ENCODE results near the gene NTM.

Gene NTM

GRCh38 chr11:132347156-132348090, 977.0 kb downstream of the NTM start:
- Histone ChIP-seq H3K4me3 (ENCODE audit: severe bottlenecking) (no peak overlapping the region), H3K27ac (ENCODE audit: poor library complexity, severe bottlenecking) (no peak overlapping the region), H3K9me3 (ENCODE audit: severe bottlenecking) (no peaks in the 10 kb centered on the region), H3K36me3 (ENCODE audit: low read depth) (no peaks in the 10 kb centered on the region), H3K27me3 (ENCODE audit: insufficient read depth, poor library complexity, severe bottlenecking) (peaks cover 4% of the 10 kb centered on the region), H3K4me1 (ENCODE audit: insufficient read depth, poor library complexity, severe bottlenecking) (no peaks in the 10 kb centered on the region)
- ATAC-seq (ENCODE audit: low read depth) (0 out of 3 replicates have a peak, but pooled peaks have one; percentile 23), DNase-seq (ENCODE audit: low spot score) (no peak)
- TF ChIP-seq CTCF (IDR thresholded peaks at IDR 0.05; ENCODE audit: poor library complexity, severe bottlenecking), result no peak

- TF ChIP-seq CTCF (IDR thresholded peaks at IDR 0.05; ENCODE audit: poor library complexity, severe bottlenecking), result no peak
- H3K4me3 ChIP-seq (ENCODE audit: severe bottlenecking), result no peak overlapping the region
- no peaks in the 10 kb centered on the region for H3K4me1 ChIP-seq (ENCODE audit: insufficient read depth, poor library complexity, severe bottlenecking)
- H3K27ac ChIP-seq (ENCODE audit: poor library complexity, severe bottlenecking), result no peak overlapping the region
- DNase-seq (ENCODE audit: low spot score) (no peak), ATAC-seq (ENCODE audit: low read depth) (no peak)
- H3K27me3 ChIP-seq (ENCODE audit: insufficient read depth, poor library complexity, severe bottlenecking), result peaks cover 22% of the 10 kb centered on the region
- no peaks in the 10 kb centered on the region for H3K9me3 ChIP-seq (ENCODE audit: severe bottlenecking)
- H3K36me3 ChIP-seq (ENCODE audit: low read depth), result no peaks in the 10 kb centered on the region
Measured at GRCh38 chr11:132349811-132350733, 979.7 kb downstream of the NTM start.

- no peak overlapping the region for H3K27ac ChIP-seq (ENCODE audit: poor library complexity, severe bottlenecking)
- H3K4me1 ChIP-seq (ENCODE audit: insufficient read depth, poor library complexity, severe bottlenecking), result no peaks in the 10 kb centered on the region
- TF ChIP-seq CTCF (IDR thresholded peaks at IDR 0.05; ENCODE audit: poor library complexity, severe bottlenecking), result no peak
- ATAC-seq (ENCODE audit: low read depth) (no peak), DNase-seq (ENCODE audit: low spot score) (no peak)
- peaks cover 25% of the 10 kb centered on the region for H3K27me3 ChIP-seq (ENCODE audit: insufficient read depth, poor library complexity, severe bottlenecking)
- no peaks in the 10 kb centered on the region for H3K9me3 ChIP-seq (ENCODE audit: severe bottlenecking)
- no peaks in the 10 kb centered on the region for H3K36me3 ChIP-seq (ENCODE audit: low read depth)
- H3K4me3 ChIP-seq (ENCODE audit: severe bottlenecking), result no peak overlapping the region
Measured at GRCh38 chr11:132351050-132351449, 980.6 kb downstream of the NTM start.

GRCh38 chr11:132352497-132352896, 982.1 kb downstream of the NTM start:
- Histone ChIP-seq H3K9me3 (ENCODE audit: severe bottlenecking) (no peaks in the 10 kb centered on the region), H3K4me3 (ENCODE audit: severe bottlenecking) (no peak overlapping the region), H3K27ac (ENCODE audit: poor library complexity, severe bottlenecking) (no peak overlapping the region), H3K4me1 (ENCODE audit: insufficient read depth, poor library complexity, severe bottlenecking) (no peaks in the 10 kb centered on the region), H3K36me3 (ENCODE audit: low read depth) (no peaks in the 10 kb centered on the region), H3K27me3 (ENCODE audit: insufficient read depth, poor library complexity, severe bottlenecking) (peaks cover 35% of the 10 kb centered on the region)
- no peak for DNase-seq (ENCODE audit: low spot score)
- ATAC-seq (ENCODE audit: low read depth), result no peak
- no peak for TF ChIP-seq CTCF (IDR thresholded peaks at IDR 0.05; ENCODE audit: poor library complexity, severe bottlenecking)
